Memory B cell (primary cell): ENCODE results near the gene HYAL3.
"Not testable (repeated sequence)": the region's sequence is repeated elsewhere in the genome, so short reads cannot be mapped to it uniquely, and the experiment has no call there.

Experiments used
- ATAC-seq: fragments of 150-1000 bp; cut with Tn5 transposase; 2 replicates; pipeline ENCODE4 v1.10.0; 2021; ENCODE audit warnings: low read depth, mild to moderate bottlenecking, moderate library complexity
- DNase-seq, 2 donors: peaks; one replicate each; pipeline ENCODE4 v3.0.0; 2022; ENCODE audit warnings: low spot score in 2 of 2
- H3K27ac Mint-ChIP-seq: one replicate; pipeline ENCODE4 v1.8.0; 2022; ENCODE audit warnings: mild to moderate bottlenecking, moderate library complexity, mixed read lengths
- H3K27me3 Mint-ChIP-seq: one replicate; pipeline ENCODE4 v1.8.0; 2022; ENCODE audit warnings: mixed read lengths
- H3K36me3 Mint-ChIP-seq: one replicate; pipeline ENCODE4 v1.8.0; 2022; ENCODE audit warnings: mild to moderate bottlenecking, mixed read lengths
- H3K4me1 Mint-ChIP-seq: one replicate; pipeline ENCODE4 v1.8.0; 2022; ENCODE audit warnings: mixed read lengths
- H3K4me3 Mint-ChIP-seq: one replicate; pipeline ENCODE4 v1.8.0; 2022; ENCODE audit warnings: mild to moderate bottlenecking, moderate library complexity, mixed read lengths
- H3K9me3 Mint-ChIP-seq: one replicate; pipeline ENCODE4 v1.8.0; 2022; ENCODE audit warnings: mixed read lengths

The HYAL3 gene

DNA sequence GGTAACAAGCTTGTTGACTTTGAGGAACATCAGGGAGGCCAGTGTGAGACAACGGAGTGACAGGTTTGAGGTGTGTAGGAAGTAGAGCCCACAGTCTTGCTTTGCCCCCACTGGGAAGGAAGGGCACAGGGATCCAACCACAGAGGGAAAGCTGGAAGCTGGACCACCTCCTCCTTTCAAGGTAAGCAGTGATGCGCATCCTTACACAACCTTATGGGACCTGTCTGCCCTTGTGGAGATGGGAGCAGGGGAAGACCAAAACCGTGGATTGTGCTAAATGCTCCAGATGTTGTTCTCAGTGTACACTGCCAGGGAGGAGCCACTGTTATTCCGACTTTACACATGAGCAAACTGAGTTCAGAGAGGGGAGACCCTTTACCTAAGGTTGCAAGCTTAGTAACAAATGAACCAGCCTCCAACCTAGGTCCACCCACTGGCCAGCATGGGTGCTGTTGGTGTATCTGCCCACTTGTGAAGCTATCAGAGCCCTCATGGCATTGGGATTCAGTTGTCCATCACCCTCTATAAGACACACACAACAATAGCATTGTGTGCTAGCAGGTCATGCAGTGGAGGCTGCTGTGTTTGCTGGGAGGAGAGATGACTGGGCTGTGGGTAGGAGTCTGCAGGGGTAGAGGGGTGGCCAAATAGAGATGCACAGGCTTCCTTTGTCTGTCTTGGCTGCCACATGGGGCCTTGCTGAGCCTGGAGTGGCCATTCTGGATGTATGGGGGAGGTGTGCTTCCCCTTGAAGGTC is 20.9 kb downstream of the HYAL3 start:
- ATAC-seq (no peak), DNase-seq (no peak)
- Mint-ChIP-seq H3K4me1 (peaks cover 11% of the 10 kb centered on the region), H3K4me3 (no peak overlapping the region), H3K36me3 (no peaks in the 10 kb centered on the region), H3K27ac (no peak overlapping the region), H3K9me3 (no peaks in the 10 kb centered on the region), H3K27me3 (peaks cover 20% of the 10 kb centered on the region)

DNA sequence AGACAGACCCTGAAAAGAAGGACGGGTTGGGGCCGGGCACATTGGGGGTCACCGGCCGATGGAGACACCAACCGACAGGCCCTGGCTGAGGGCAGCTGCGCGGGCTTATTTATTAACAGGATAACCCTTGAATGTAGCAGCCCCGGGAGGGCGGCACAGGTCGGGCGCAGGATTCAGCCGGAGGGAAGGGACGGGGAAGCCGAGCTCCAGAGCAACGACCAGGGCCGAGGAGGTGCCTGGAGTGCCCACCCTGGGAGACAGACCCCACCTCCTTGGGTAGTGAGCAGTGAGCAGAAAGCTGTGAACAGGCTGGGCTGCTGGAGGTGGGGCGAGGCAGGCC is 22.5 kb downstream of the HYAL3 start:
- Mint-ChIP-seq H3K4me3 (no peak overlapping the region), H3K27ac (no peak overlapping the region), H3K36me3 (no peaks in the 10 kb centered on the region), H3K9me3 (no peaks in the 10 kb centered on the region), H3K27me3 (peaks cover 25% of the 10 kb centered on the region), H3K4me1 (peaks cover 15% of the 10 kb centered on the region)
- DNase-seq (no peak), ATAC-seq (no peak)

DNA sequence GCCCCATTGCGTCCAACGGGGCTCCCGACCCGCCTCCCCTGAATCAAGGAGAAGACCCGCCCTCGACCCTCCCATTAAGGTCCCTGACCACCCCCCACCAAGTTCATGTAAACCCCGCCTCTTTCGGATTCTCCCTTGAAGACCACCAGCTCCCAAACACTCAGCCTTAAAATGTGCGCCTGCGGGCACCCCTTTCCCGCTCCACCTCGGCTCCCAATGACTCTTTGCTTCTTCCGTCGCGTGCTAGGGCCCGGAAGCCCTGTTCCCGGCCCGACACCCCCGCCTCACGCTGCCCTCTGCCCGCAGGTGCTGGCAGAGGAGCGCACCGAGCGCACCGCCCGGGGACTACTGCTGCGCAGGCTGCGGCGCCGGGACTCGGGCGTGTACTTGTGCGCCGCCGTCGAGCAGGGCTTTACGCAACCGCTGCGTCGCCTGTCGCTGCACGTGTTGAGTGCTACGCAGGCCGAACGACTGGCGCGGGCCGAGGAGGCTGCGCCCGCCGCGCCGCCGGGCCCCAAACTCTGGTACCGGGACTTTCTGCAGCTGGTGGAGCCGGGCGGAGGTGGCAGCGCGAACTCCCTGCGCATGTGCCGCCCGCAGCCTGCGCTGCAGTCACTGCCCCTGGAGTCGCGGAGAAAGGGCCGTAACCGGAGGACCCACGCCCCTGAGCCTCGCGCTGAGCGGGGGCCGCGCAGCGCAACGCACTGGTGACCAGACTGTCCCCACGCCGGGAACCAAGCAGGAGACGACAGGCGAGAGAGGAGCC is 23.0 kb downstream of the HYAL3 start:
- Mint-ChIP-seq H3K36me3 (no peaks in the 10 kb centered on the region), H3K9me3 (no peaks in the 10 kb centered on the region), H3K4me1 (peaks cover 15% of the 10 kb centered on the region), H3K27ac (no peak overlapping the region), H3K4me3 (no peak overlapping the region), H3K27me3 (peaks cover 25% of the 10 kb centered on the region)
- DNase-seq (no peak), ATAC-seq (no peak)

DNA sequence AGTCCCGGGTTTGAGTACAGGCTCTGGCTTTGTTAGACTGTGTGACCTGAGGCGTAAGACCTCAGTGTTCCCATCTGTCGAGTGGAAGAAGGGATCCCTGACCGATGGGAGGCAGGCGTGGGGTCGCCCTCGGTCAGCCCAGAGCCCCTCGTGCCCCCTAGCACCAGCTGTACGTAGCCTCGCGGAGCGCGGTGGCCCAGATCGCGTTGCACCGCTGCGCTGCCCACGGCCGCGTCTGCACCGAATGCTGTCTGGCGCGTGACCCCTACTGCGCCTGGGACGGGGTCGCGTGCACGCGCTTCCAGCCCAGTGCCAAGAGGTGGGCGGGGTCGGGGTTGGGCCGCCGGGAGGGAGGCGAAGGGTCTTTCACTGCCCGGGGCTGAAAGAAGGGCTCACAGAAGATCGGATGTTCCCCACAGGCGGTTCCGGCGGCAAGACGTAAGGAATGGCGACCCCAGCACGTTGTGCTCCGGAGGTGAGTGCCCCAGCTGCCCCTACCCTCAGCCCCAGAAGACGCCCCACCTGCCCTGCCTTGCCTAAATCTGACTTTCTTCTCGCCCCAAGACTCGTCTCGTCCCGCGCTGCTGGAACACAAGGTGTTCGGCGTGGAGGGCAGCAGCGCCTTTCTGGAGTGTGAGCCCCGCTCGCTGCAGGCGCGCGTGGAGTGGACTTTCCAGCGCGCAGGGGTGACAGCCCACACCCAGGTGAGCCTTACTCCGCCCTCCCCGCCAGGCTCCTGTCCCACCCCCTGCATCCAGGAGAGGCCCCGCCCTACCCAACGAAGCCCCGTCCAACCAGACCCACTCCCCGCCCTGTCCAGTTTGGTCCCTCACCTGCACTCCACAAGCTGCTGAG is 23.8 kb downstream of the HYAL3 start:
- Mint-ChIP-seq H3K4me3 (peak overlapping the region; percentile 43), H3K27me3 (peaks cover 25% of the 10 kb centered on the region), H3K36me3 (no peaks in the 10 kb centered on the region), H3K27ac (no peak overlapping the region), H3K4me1 (peaks cover 15% of the 10 kb centered on the region), H3K9me3 (no peaks in the 10 kb centered on the region)
- ATAC-seq (no peak), DNase-seq (no peak)

DNA sequence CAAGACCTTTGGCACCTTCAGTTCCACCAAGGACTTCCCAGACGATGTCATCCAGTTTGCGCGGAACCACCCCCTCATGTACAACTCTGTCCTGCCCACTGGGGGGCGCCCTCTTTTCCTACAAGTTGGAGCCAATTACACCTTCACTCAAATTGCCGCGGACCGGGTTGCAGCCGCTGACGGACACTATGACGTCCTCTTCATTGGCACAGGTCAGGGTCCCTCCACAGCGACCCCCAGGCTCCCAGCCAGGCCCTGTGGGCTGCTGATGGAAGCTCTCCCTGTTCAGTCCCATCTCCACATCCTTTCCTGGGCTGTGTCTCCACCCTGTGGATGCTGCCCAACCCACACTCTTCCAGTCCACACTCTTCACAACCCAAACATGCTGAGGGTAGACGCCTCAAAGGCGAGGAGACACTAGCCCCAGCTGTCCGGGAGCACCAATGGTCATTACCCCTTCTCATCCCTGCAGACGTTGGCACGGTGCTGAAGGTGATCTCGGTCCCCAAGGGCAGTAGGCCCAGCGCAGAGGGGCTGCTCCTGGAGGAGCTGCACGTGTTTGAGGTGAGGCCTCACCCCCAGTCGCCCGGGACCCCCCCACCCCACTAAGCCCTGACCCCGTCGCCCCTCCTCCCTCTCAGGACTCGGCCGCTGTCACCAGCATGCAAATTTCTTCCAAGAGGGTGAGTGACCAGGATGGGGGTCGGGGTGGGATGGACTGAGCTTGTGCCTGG is 24.7 kb downstream of the HYAL3 start:
- ATAC-seq = peak; percentile 32
- Mint-ChIP-seq H3K27me3 (peaks cover 26% of the 10 kb centered on the region), H3K9me3 (no peaks in the 10 kb centered on the region), H3K4me3 (peak overlapping the region; percentile 12), H3K27ac (peak overlapping the region; percentile 35), H3K36me3 (no peaks in the 10 kb centered on the region), H3K4me1 (peaks cover 15% of the 10 kb centered on the region)
- DNase-seq = peak; percentile 53 to 73

DNA sequence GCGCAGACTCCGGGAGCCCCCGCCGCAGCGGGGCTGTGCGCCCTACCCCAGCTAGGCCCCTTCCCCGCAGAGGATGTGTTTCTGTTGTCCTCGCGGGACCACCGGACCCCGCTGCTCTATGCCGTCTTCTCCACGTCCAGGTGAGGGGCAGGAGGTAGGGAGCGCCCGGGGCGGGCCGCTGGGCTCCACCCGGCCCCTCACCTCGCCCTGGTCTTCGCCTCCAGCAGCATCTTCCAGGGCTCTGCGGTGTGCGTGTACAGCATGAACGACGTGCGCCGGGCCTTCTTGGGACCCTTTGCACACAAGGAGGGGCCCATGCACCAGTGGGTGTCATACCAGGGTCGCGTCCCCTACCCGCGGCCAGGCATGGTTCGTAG is 25.5 kb downstream of the HYAL3 start:
- Mint-ChIP-seq H3K4me1 (peaks cover 17% of the 10 kb centered on the region), H3K4me3 (no peak overlapping the region), H3K27me3 (peaks cover 27% of the 10 kb centered on the region), H3K27ac (no peak overlapping the region), H3K36me3 (no peaks in the 10 kb centered on the region), H3K9me3 (no peaks in the 10 kb centered on the region)
- no peak for DNase-seq
- no peak for ATAC-seq

DNA sequence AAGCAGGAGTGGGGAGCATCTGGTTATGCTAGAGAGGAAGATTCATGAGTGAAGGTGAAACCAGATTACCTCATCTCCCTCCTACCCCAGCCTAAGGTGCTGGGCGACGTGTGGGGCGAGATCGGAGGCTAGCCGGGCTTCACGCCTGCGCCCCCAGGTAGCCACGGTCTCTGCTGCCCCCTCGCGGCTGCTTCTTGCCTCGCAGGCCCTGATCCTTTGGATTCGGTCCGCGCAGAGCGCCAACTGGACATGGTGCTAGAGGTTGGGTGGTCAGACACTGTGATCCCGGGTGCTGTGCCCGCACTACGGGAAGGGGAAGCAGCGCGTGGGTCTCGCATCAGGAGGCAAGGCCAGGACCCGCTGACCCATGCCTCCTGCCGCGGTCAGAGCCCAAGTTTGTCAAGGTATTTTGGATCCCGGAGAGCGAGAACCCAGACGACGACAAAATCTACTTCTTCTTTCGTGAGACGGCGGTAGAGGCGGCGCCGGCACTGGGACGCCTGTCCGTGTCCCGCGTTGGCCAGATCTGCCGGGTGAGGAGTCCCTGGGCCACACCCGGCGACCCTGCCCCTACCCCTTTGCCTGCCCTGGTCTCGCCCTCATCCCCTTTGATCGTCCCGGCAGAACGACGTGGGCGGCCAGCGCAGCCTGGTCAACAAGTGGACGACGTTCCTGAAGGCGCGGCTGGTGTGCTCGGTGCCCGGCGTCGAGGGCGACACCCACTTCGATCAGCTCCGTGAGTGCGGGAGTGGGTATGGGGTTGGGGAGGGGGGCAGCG is 26.1 kb downstream of the HYAL3 start:
- Mint-ChIP-seq H3K27ac (peak overlapping the region; percentile 56), H3K4me3 (peak overlapping the region; percentile 60), H3K4me1 (peaks cover 18% of the 10 kb centered on the region), H3K36me3 (no peaks in the 10 kb centered on the region), H3K9me3 (no peaks in the 10 kb centered on the region), H3K27me3 (peaks cover 24% of the 10 kb centered on the region)
- ATAC-seq (peak; percentile 89), DNase-seq (peak; percentile 94 to 98)

DNA sequence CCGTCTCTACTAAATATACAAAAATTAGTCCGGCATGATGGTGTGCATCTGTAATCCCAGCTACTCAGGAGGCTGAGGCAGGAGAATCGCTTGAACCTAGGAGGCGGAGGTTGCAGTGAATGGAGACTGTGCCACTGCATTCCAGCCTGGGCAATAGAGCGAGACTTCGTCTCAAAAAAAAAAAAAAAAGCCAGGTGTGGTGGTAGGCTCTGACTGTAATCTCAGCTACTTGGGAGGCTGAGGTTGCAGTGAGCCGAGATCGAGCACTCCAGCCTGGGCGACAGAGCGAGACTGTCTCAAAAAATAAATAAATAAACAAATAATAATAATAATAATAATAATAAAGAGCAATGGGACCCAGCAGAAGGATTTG is 26.7 kb downstream of the HYAL3 start:
- DNase-seq, H3K27ac Mint-ChIP-seq, ATAC-seq, H3K4me3 Mint-ChIP-seq, H3K36me3 Mint-ChIP-seq, H3K9me3 Mint-ChIP-seq: not testable (repeated sequence)
- Mint-ChIP-seq H3K27me3 (peaks cover 24% of the 10 kb centered on the region), H3K4me1 (peaks cover 18% of the 10 kb centered on the region)

DNA sequence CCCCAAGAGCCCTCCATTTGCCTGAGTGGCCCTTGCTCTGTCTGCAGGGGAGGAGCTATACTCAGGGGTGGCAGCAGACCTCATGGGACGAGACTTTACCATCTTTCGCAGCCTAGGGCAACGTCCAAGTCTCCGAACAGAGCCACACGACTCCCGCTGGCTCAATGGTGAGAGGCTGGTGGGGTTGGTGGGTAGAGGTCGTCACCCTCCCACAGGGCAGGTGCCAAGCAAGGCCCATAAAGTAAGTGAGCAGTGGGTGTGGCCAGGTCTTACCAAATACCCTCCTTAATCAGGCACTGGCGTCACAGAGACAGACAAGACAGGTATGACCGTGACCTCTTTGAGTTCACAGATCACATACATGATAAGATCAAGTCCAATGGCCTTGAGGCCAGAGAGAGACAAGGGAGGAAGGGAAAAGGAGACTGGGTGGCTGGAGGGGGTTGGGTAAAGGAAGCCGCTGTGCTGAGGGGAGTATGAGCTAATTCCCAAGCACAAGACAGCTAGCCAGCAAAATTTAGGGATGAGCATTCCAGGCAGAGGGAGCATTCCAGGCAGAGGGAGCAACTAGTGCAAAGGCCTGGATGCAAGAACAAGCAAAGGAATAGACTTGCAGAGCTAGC is 27.8 kb downstream of the HYAL3 start:
- H3K4me1 Mint-ChIP-seq = peaks cover 18% of the 10 kb centered on the region
- no peaks in the 10 kb centered on the region for H3K9me3 Mint-ChIP-seq
- ATAC-seq = no peak
- H3K27ac Mint-ChIP-seq = no peak overlapping the region
- no peak overlapping the region for H3K4me3 Mint-ChIP-seq
- no peaks in the 10 kb centered on the region for H3K36me3 Mint-ChIP-seq
- peaks cover 24% of the 10 kb centered on the region for H3K27me3 Mint-ChIP-seq
- no peak for DNase-seq

DNA sequence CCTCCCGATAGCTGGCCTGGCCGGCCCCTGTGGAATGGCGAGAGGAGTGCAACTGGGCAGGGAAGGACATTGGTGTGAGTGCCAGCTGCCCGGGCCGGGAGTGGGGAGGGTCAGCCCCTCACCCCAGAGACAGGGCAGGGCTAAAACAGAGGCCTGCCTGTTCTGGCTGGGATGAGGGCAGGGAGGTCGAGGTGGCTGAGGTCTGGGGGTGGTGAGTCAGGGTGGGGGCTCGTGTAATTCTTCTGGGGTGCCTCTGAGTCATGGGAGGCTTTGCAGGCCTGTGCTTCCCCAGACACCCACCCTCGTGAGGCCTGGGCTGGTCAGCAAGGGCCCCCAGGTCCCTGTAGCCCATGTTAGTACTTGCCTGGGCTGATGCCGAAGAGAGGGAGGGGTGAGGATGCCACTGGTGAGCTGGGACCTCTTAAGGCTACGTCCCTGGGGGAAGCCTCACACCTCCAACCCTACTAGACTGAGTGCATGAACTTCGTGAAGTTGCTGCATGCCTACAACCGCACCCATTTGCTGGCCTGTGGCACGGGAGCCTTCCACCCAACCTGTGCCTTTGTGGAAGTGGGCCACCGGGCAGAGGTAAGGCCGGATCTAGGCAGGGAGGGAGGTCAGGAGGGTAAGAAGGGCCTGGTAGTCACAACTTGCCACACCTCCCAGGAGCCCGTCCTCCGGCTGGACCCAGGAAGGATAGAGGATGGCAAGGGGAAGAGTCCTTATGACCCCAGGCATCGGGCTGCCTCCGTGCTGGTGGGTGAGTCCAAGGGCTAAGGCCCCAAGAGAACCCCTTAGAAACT is 28.6 kb downstream of the HYAL3 start:
- Mint-ChIP-seq H3K9me3 (no peaks in the 10 kb centered on the region), H3K27me3 (peaks cover 20% of the 10 kb centered on the region), H3K27ac (no peak overlapping the region), H3K4me1 (peaks cover 17% of the 10 kb centered on the region), H3K4me3 (no peak overlapping the region), H3K36me3 (no peaks in the 10 kb centered on the region)
- DNase-seq (no peak), ATAC-seq (no peak)

DNA sequence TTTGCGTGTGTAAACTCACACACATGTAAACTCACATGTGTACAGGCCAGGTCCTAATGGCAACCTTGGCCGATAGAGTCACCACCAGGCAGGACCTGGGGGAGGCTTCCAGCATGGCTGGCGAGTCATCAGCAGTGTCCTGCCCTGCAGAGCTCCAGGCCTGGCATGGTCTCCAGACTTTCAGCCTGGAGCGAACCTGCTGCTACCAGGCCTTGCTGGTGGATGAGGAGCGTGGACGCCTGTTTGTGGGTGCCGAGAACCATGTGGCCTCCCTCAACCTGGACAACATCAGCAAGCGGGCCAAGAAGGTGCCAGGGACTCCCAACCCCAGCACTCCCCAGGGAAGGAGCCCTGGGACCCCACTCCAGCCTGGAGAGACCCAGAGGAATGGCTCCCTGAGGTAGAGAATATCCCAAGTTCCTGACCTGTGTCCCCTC is 29.2 kb downstream of the HYAL3 start:
- ATAC-seq (no peak), DNase-seq (no peak)
- Mint-ChIP-seq H3K27ac (no peak overlapping the region), H3K36me3 (no peaks in the 10 kb centered on the region), H3K9me3 (no peaks in the 10 kb centered on the region), H3K27me3 (peaks cover 17% of the 10 kb centered on the region), H3K4me3 (no peak overlapping the region), H3K4me1 (peaks cover 14% of the 10 kb centered on the region)

DNA sequence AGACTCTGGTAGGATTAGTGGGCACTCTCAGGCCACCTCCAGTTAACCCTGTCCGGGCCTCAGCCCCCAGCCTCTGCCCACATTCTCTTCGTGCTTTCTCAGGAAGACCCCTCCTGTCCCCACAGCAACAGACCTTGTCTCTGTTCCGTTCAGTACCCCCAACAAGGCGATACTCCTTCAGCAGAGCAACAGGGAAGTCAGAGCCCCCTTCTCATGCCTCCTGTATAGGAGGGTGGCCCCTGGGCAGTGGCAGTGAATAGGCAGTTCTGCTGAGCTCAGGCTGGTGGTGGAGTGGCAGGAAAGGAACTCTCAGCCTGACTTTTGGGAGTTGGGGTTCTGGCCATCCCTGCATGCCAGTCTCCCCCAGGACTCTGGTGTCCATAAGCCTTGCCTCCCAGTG is 29.7 kb downstream of the HYAL3 start:
- peaks cover 12% of the 10 kb centered on the region for H3K4me1 Mint-ChIP-seq
- H3K27me3 Mint-ChIP-seq = peaks cover 15% of the 10 kb centered on the region
- no peak overlapping the region for H3K27ac Mint-ChIP-seq
- no peaks in the 10 kb centered on the region for H3K36me3 Mint-ChIP-seq
- ATAC-seq (no peak), DNase-seq (no peak)
- no peaks in the 10 kb centered on the region for H3K9me3 Mint-ChIP-seq
- H3K4me3 Mint-ChIP-seq = no peak overlapping the region
